OCI-LY3 (cell line): ENCODE data around the gene MIEF2.
"Not testable (repeated sequence)": the region's sequence is repeated elsewhere in the genome, so short reads cannot be mapped to it uniquely, and the experiment has no call there.

Experiments used
- CTCF ChIP-seq: fragments of 200-600, 300-600 bp; sonication (generic); IDR thresholded peaks from 2 replicates; pipeline ENCODE4 v1.5.1; 2014; ENCODE audit warnings: antibody characterized with exemption, low read length, low read depth
- EZH2phosphoT487 ChIP-seq: fragments of 200-600 bp; shearing (Covaris generic); IDR thresholded peaks from 2 replicates; pipeline ENCODE4 v1.6.1; 2018; ENCODE audit warnings: antibody characterized with exemption, mixed run types, low read depth

- not testable (repeated sequence) for TF ChIP-seq CTCF, EZH2phosphoT487
These were observed 43.6 kb upstream of the MIEF2 start for GRCh38 chr17:18216906-18217305.
